Neural progenitor cell (in vitro differentiated cells): Measurements from ENCODE around the gene PRKCSH. TPM values are rescaled to one million over a fixed set of nuclear protein-coding genes. Genes with fewer than 3 reads are reported as not detected.
A peak's percentile ranks its signal among the peaks of the same experiment; 100 is the strongest.
"Not testable (repeated sequence)": the region's sequence is repeated elsewhere in the genome, so short reads cannot be mapped to it uniquely, and the experiment has no call there.

Experiments used
- DNase-seq: peaks from one replicate; pipeline ENCODE4 v3.0.0-alpha.2; 2016; ENCODE audit warnings: low spot score
- H2AFZ ChIP-seq: fragments of 200-600 bp; sonication (generic); replicated peaks from 2 replicates; pipeline ENCODE4 v1.6.1; 2016; ENCODE audit warnings: antibody characterized with exemption
- H3F3A ChIP-seq: fragments of 200-600 bp; sonication (generic); 2 replicates; pipeline ENCODE4 v1.6.1; 2016; ENCODE audit warnings: antibody characterized with exemption, low read depth
- H3K27ac ChIP-seq: fragments of 200-600 bp; sonication (generic); 2 replicates; pipeline ENCODE4 v1.5.1; 2016; ENCODE audit warnings: mild to moderate bottlenecking
- H3K27me3 ChIP-seq: fragments of 200-600 bp; sonication (generic); 2 replicates; pipeline ENCODE4 v1.6.1; 2016; ENCODE audit warnings: mild to moderate bottlenecking, moderate library complexity
- H3K36me3 ChIP-seq: fragments of 200-600 bp; sonication (generic); 2 replicates; pipeline ENCODE4 v1.5.1; 2016
- H3K4me1 ChIP-seq: fragments of 200-600 bp; sonication (generic); 2 replicates; pipeline ENCODE4 v1.6.1; 2016; ENCODE audit warnings: mixed run types
- H3K4me2 ChIP-seq: fragments of 200-600 bp; sonication (generic); 2 replicates; pipeline ENCODE4 v1.6.1; 2016
- H3K4me3 ChIP-seq: fragments of 200-600 bp; sonication (generic); 2 replicates; pipeline ENCODE4 v1.5.1; 2016
- H3K79me2 ChIP-seq: fragments of 200-600 bp; sonication (generic); 2 replicates; pipeline ENCODE4 v1.6.1; 2016; ENCODE audit warnings: low read depth
- H3K9ac ChIP-seq: fragments of 200-600 bp; sonication (generic); 2 replicates; pipeline ENCODE4 v1.6.1; 2016
- H3K9me3 ChIP-seq: fragments of 200-600 bp; sonication (generic); 2 replicates; pipeline ENCODE4 v1.5.1; 2016; ENCODE audit warnings: low read depth
- H4K20me1 ChIP-seq: fragments of 200-600 bp; sonication (generic); 2 replicates; pipeline ENCODE4 v1.6.1; 2016; ENCODE audit warnings: low read depth
- H3K27ac Mint-ChIP-seq: 3 replicates; pipeline ENCODE4 v1.8.0; 2021; ENCODE audit warnings: mixed read lengths
- H3K27me3 Mint-ChIP-seq: 2 replicates; pipeline ENCODE4 v1.8.0; 2022; ENCODE audit warnings: low read depth, mild to moderate bottlenecking, inconsistent platforms, moderate library complexity, mixed read lengths; ENCODE audit not compliant: insufficient read depth
- H3K36me3 Mint-ChIP-seq: 3 replicates; pipeline ENCODE4 v1.8.0; 2021; ENCODE audit warnings: mixed read lengths
- H3K4me1 Mint-ChIP-seq: 3 replicates; pipeline ENCODE4 v1.8.0; 2021; ENCODE audit warnings: mixed read lengths
- H3K4me3 Mint-ChIP-seq: 3 replicates; pipeline ENCODE4 v1.8.0; 2021; ENCODE audit warnings: mild to moderate bottlenecking, moderate library complexity, mixed read lengths
- H3K9me3 Mint-ChIP-seq: 3 replicates; pipeline ENCODE4 v1.8.0; 2020; ENCODE audit warnings: mixed read lengths
- EZH2 ChIP-seq: fragments of 200-600 bp; sonication (generic); IDR thresholded peaks from 2 replicates; pipeline ENCODE4 v1.6.1; 2017; ENCODE audit warnings: antibody characterized with exemption, mild to moderate bottlenecking, moderate library complexity
- EZH2phosphoT487 ChIP-seq: fragments of 200-600 bp; sonication (generic); IDR thresholded peaks from 2 replicates; pipeline ENCODE4 v1.6.1; 2017; ENCODE audit warnings: antibody characterized with exemption
- total RNA-seq: library from RNA; depleted of rRNA; stranded (reverse); fragments of >200 nt; gene quantifications from 2 replicates; pipeline ENCODE4 v1.2.3, GENCODE V29; 2015; ENCODE audit warnings: low replicate concordance
- TF ChIP-seq, protein P1 (sequence below): fragments of 200-600 bp; sonication (generic); IDR thresholded peaks from 2 replicates; pipeline ENCODE4 v1.5.1; 2017; ENCODE audit warnings: antibody characterized with exemption, mild to moderate bottlenecking

Gene PRKCSH
- total RNA-seq, 1 donor from 2014 or later, result 53.6 TPM

DNA sequence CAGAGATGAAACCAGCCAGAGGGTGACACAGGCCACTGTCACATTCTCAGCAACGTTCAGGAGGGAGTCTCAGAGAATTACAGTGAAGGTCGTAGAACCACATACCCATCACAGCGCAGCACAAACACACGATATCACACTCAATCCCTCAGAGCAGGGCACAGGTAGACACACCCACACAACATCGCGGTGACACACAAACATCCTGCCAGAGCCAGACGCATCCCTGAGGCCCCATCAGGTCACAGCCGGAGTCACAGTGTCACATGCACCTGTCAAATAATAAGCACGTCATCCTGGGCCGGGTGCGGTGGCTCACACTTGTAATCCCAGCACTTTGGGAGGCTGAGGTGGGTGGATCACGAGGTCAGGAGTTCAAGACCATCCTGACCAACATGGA lies 28.0 kb downstream of the PRKCSH start:
- Histone ChIP-seq H3K27me3 (no peaks in the 10 kb centered on the region), H3F3A (peaks cover 6% of the 10 kb centered on the region), H3K9ac (no peak overlapping the region), H3K36me3 (no peaks in the 10 kb centered on the region), H3K4me3 (no peak overlapping the region), H3K79me2 (no peaks in the 10 kb centered on the region), H3K9me3 (no peaks in the 10 kb centered on the region), H3K4me2 (no peak overlapping the region), H4K20me1 (no peaks in the 10 kb centered on the region), H3K4me1 (peaks cover 7% of the 10 kb centered on the region), H2AFZ (no peak overlapping the region), H3K27ac (no peak overlapping the region)
- TF ChIP-seq, protein P1, sequence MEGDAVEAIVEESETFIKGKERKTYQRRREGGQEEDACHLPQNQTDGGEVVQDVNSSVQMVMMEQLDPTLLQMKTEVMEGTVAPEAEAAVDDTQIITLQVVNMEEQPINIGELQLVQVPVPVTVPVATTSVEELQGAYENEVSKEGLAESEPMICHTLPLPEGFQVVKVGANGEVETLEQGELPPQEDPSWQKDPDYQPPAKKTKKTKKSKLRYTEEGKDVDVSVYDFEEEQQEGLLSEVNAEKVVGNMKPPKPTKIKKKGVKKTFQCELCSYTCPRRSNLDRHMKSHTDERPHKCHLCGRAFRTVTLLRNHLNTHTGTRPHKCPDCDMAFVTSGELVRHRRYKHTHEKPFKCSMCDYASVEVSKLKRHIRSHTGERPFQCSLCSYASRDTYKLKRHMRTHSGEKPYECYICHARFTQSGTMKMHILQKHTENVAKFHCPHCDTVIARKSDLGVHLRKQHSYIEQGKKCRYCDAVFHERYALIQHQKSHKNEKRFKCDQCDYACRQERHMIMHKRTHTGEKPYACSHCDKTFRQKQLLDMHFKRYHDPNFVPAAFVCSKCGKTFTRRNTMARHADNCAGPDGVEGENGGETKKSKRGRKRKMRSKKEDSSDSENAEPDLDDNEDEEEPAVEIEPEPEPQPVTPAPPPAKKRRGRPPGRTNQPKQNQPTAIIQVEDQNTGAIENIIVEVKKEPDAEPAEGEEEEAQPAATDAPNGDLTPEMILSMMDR, result no peak
- TF ChIP-seq EZH2phosphoT487 (no peak), EZH2 (no peak)
- DNase-seq, result no peak
- Mint-ChIP-seq H3K4me3 (no peak overlapping the region), H3K4me1 (peaks cover 5% of the 10 kb centered on the region), H3K9me3 (no peaks in the 10 kb centered on the region), H3K27ac (peak overlapping the region; percentile 33), H3K27me3 (peaks cover under 1% of the 10 kb centered on the region), H3K36me3 (no peaks in the 10 kb centered on the region)

DNA sequence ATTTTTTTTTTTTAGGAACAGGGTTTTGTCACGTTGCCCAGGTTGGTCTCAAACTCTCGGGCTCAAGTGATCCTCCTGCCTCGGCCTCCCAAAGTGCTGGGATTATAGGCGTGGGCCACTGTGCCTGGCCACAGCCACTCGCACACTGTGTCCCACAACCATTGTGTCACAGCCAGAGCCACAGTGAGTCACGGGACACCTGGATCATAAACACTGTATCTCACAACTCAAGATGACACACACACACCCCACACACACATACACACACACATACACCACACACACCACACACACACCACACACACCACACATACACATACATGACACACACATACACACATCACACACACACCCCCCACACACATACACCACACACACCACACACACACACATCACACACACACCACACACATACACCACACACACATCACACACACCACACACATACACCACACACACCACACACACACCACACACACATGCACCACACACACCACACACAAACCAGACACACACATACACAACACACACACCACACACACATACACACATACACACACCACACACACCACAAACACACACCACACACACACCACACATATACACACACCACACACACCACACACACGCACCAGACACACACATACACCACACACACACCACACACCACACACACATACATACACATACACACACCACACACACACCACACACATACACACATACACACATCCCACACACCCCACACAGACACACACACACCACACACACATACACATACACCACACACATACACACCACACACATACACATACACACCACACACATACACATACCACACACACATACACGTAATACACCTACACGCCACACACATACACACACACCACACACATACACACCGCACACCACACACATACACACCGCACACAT lies 29.2 kb downstream of the PRKCSH start:
- Histone ChIP-seq H3K4me1 (peaks cover 7% of the 10 kb centered on the region), H3K4me2 (no peak overlapping the region), H3K27ac (no peak overlapping the region), H3K9ac (no peak overlapping the region), H3K36me3 (no peaks in the 10 kb centered on the region), H3K79me2 (no peaks in the 10 kb centered on the region), H3K27me3 (no peaks in the 10 kb centered on the region), H3K9me3 (no peaks in the 10 kb centered on the region), H3K4me3 (no peak overlapping the region), H2AFZ (no peak overlapping the region), H3F3A (peaks cover 6% of the 10 kb centered on the region), H4K20me1 (no peaks in the 10 kb centered on the region)
- no peak for DNase-seq
- TF ChIP-seq, protein P1, result no peak
- TF ChIP-seq EZH2 (no peak), EZH2phosphoT487 (no peak)
- Mint-ChIP-seq H3K27me3 (peaks cover 3% of the 10 kb centered on the region), H3K36me3 (no peaks in the 10 kb centered on the region), H3K27ac (no peak overlapping the region), H3K4me3 (no peak overlapping the region), H3K4me1 (peaks cover 5% of the 10 kb centered on the region), H3K9me3 (no peaks in the 10 kb centered on the region)

DNA sequence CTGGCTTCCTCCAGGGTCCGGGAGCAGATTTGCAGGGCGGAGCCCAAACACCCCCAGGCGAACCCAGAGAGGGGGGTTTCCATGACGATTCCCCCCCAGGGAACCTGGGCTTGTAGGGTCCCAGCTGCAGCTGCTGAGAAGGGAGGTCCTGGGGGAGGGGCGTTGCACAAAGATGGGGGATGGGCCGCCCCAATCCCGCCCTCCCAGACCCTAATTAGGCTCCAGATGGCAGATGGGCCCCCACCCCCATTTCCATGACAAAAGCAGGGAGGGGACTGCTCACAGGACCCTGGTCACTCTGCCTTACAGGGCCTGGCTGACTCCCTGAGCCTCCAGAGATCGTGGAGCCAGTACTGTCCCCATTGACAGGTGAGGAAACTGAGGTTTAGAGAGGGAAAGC lies 30.2 kb downstream of the PRKCSH start:
- peaks cover 6% of the 10 kb centered on the region for H3F3A ChIP-seq
- no peaks in the 10 kb centered on the region for H3K79me2 ChIP-seq
- Mint-ChIP-seq H3K36me3 (no peaks in the 10 kb centered on the region), H3K4me1 (peaks cover 5% of the 10 kb centered on the region), H3K27ac (no peak overlapping the region), H3K4me3 (no peak overlapping the region), H3K27me3 (peaks cover 5% of the 10 kb centered on the region), H3K9me3 (no peaks in the 10 kb centered on the region)
- no peaks in the 10 kb centered on the region for H3K36me3 ChIP-seq
- no peak overlapping the region for H2AFZ ChIP-seq
- no peak overlapping the region for H3K27ac ChIP-seq
- no peak overlapping the region for H3K4me3 ChIP-seq
- DNase-seq, result peak; percentile 54
- TF ChIP-seq, protein P1, result no peak
- TF ChIP-seq EZH2phosphoT487 (no peak), EZH2 (no peak)
- no peaks in the 10 kb centered on the region for H3K27me3 ChIP-seq
- H3K9ac ChIP-seq, result no peak overlapping the region
- peak overlapping the region; percentile 47 for H3K4me2 ChIP-seq
- peaks cover 7% of the 10 kb centered on the region for H3K4me1 ChIP-seq
- H4K20me1 ChIP-seq, result no peaks in the 10 kb centered on the region
- no peaks in the 10 kb centered on the region for H3K9me3 ChIP-seq

DNA sequence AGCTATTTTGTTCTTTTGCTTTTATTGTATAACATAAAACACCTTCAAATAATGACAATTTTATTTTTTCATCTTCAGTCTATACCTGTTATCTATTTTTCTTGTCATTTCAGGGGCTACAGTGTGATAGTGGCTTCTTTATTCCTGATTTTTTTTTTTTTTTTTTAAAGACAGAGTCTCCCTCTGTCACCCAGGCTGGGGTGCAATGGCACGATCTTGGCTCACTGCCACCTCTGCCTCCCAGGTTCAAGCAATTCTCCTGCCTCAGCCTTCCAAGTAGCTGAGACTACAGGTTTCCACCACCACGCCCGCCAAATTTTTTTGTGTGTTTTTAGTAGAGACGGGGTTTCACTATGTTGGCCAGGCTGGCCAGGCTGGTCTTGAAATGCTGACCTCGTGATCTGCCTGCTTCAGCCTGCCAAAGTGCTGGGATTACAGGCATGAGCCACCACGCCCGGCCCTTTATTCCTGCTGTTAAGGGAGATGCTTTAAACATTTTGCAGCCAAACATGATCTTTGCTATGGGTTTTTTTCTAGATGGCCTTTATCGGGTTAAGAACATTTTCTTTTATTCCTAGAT lies 32.9 kb downstream of the PRKCSH start:
- H2AFZ ChIP-seq, H3K4me2 ChIP-seq, H3K4me1 ChIP-seq, H3K27ac Mint-ChIP-seq, H3K4me3 Mint-ChIP-seq, H3K36me3 Mint-ChIP-seq, DNase-seq, H3F3A ChIP-seq, H3K27me3 Mint-ChIP-seq, H3K9me3 Mint-ChIP-seq, H3K79me2 ChIP-seq, H3K9ac ChIP-seq, H3K4me3 ChIP-seq, H3K27ac ChIP-seq, H3K27me3 ChIP-seq, H3K36me3 ChIP-seq, H3K9me3 ChIP-seq, H3K4me1 Mint-ChIP-seq, H4K20me1 ChIP-seq: not testable (repeated sequence)
